ENCODE measurements around the gene MAP3K1. TPM values are rescaled to one million over a fixed set of nuclear protein-coding genes. Genes with fewer than 3 reads are reported as not detected.

MAP3K1 gene
- total and polyA plus RNA-seq, 3 experiments from 2014 or later: 18.1 to 34.6 (median 18.7) TPM

- no peaks in the 10 kb centered on the region for H3K9me3 Mint-ChIP-seq
- no peak overlapping the region for H3K4me3 ChIP-seq (ENCODE audit: low read length)
- H3K36me3 Mint-ChIP-seq: peaks cover 0 to 6% (median 1%) of the 10 kb centered on the region in 3 donors
- no peaks in the 10 kb centered on the region for H3K36me3 ChIP-seq (ENCODE audit: insufficient read depth, low read length)
- no peaks in the 10 kb centered on the region for H3K9me3 ChIP-seq (ENCODE audit: low read length)
- H3K27ac ChIP-seq (ENCODE audit: low read depth, low read length): no peak overlapping the region
- no peak overlapping the region for H3K4me3 Mint-ChIP-seq
- no peaks in the 10 kb centered on the region for H3K4me1 ChIP-seq (ENCODE audit: insufficient read depth, low read length)
- CTCF ChIA-PET: interaction anchor here (0.7 to 6.5 kb wide), 15 partner anchors 9 to 338 kb away, joined by 3 to 54 read pairs (median 3); partner anchors contain the start of gene SETD9
- no peaks in the 10 kb centered on the region for H3K4me1 Mint-ChIP-seq
- no peak for DNase-seq
- POLR2A ChIA-PET: no interaction called here
- no peaks in the 10 kb centered on the region for H3K27me3 ChIP-seq (ENCODE audit: insufficient read depth, low read length, poor library complexity, severe bottlenecking)
- H3K27me3 Mint-ChIP-seq: peaks cover 1 to 6% of the 10 kb centered on the region in 2 donors
- no peak overlapping the region for H3K27ac Mint-ChIP-seq
Observed at GRCh38 chr5:56900395-56900794, 85.0 kb downstream of the MAP3K1 start.

GRCh38 chr5:56900858-56901578 is 85.7 kb downstream of the MAP3K1 start:
- POLR2A ChIA-PET: no interaction called here

GRCh38 chr5:56908942-56909293 is 93.6 kb downstream of the MAP3K1 start:
- Mint-ChIP-seq H3K4me1 (peaks cover 15 to 21% (median 19%) of the 10 kb centered on the region in 3 donors), H3K4me3 (peak overlapping the region; percentile 88 to 98 (median 94)), H3K27me3 (peaks cover 1 to 3% of the 10 kb centered on the region in 2 donors), H3K27ac (peak overlapping the region; percentile 63 to 93 (median 85)), H3K36me3 (peaks cover 0 to 12% (median 0%) of the 10 kb centered on the region in 3 donors), H3K9me3 (peaks cover 0 to 6% (median 0%) of the 10 kb centered on the region in 5 donors)
- Histone ChIP-seq H3K4me3 (ENCODE audit: low read length) (peak overlapping the region; percentile 78), H3K36me3 (ENCODE audit: insufficient read depth, low read length) (no peaks in the 10 kb centered on the region), H3K27ac (ENCODE audit: low read depth, low read length) (peak overlapping the region; percentile 72), H3K9me3 (ENCODE audit: low read length) (no peaks in the 10 kb centered on the region), H3K4me1 (ENCODE audit: insufficient read depth, low read length) (peaks cover 8% of the 10 kb centered on the region), H3K27me3 (ENCODE audit: insufficient read depth, low read length, poor library complexity, severe bottlenecking) (no peaks in the 10 kb centered on the region)
- ChIA-PET CTCF (interaction anchor here (0.7 to 2.5 kb wide), 3 partner anchors 8 to 311 kb away, joined by 3 to 7 read pairs (median 6); no protein-coding TSS in a partner anchor), POLR2A (interaction anchor here (0.5 to 1.0 kb wide), 2 partner anchors 15 to 316 kb away, joined by 3 to 4 read pairs; no protein-coding TSS in a partner anchor)
- no peak for DNase-seq

More at GRCh38 chr5:56900858-56901578, 85.7 kb downstream of the MAP3K1 start:
- CTCF ChIA-PET: interaction anchor here (0.6 to 6.5 kb wide), 21 partner anchors 8 to 1560 kb away, joined by 3 to 54 read pairs (median 4); partner anchors contain the start of gene SETD9
- Mint-ChIP-seq H3K9me3 (no peaks in the 10 kb centered on the region), H3K27me3 (peaks cover 1 to 6% of the 10 kb centered on the region in 2 donors), H3K27ac (no peak overlapping the region), H3K4me1 (no peaks in the 10 kb centered on the region), H3K4me3 (no peak overlapping the region), H3K36me3 (peaks cover 0 to 3% (median 1%) of the 10 kb centered on the region in 3 donors)
- H3K4me1 ChIP-seq (ENCODE audit: insufficient read depth, low read length): no peaks in the 10 kb centered on the region
- H3K9me3 ChIP-seq (ENCODE audit: low read length): no peaks in the 10 kb centered on the region
- no peak overlapping the region for H3K27ac ChIP-seq (ENCODE audit: low read depth, low read length)
- H3K36me3 ChIP-seq (ENCODE audit: insufficient read depth, low read length): no peaks in the 10 kb centered on the region
- H3K4me3 ChIP-seq (ENCODE audit: low read length): no peak overlapping the region
- DNase-seq: peak in 4 of 5 donors; percentile 2 to 47 (median 22)
- H3K27me3 ChIP-seq (ENCODE audit: insufficient read depth, low read length, poor library complexity, severe bottlenecking): no peaks in the 10 kb centered on the region

- Histone ChIP-seq H3K27me3 (ENCODE audit: insufficient read depth, low read length, poor library complexity, severe bottlenecking) (no peaks in the 10 kb centered on the region), H3K4me1 (ENCODE audit: insufficient read depth, low read length) (peaks cover 8% of the 10 kb centered on the region), H3K36me3 (ENCODE audit: insufficient read depth, low read length) (no peaks in the 10 kb centered on the region), H3K27ac (ENCODE audit: low read depth, low read length) (peak within 1 kb of the TSS; percentile 82), H3K4me3 (ENCODE audit: low read length) (peak within 1 kb of the TSS; percentile 78), H3K9me3 (ENCODE audit: low read length) (no peaks in the 10 kb centered on the region)
- DNase-seq: peak; percentile 79 to 90 (median 84)
- CTCF ChIA-PET: interaction anchor here (0.6 to 2.5 kb wide), 6 partner anchors 9 to 310 kb away, joined by 3 to 11 read pairs (median 4); no protein-coding TSS in a partner anchor
- Mint-ChIP-seq H3K27ac (peak within 1 kb of the TSS; percentile 77 to 93 (median 91)), H3K4me3 (peak within 1 kb of the TSS; percentile 88 to 98 (median 94)), H3K4me1 (peaks cover 15 to 21% (median 19%) of the 10 kb centered on the region in 3 donors), H3K9me3 (peaks cover 0 to 6% (median 0%) of the 10 kb centered on the region in 5 donors), H3K27me3 (peaks cover 0 to 1% of the 10 kb centered on the region in 2 donors), H3K36me3 (peaks cover 0 to 12% (median 0%) of the 10 kb centered on the region in 3 donors)
- POLR2A ChIA-PET: interaction anchor here (0.5 to 2.4 kb wide), 6 partner anchors 16 to 315 kb away, joined by 3 to 20 read pairs (median 4); partner anchors contain the start of gene GPBP1
Observed at GRCh38 chr5:56909294-56910209, 94.2 kb downstream of the MAP3K1 start, which contains the start of gene SETD9. TSS of gene SETD9 (plus strand) at chr5:56909596. CDS start at chr5:56909646, 50 bp downstream.

GRCh38 chr5:56910210-56910965 is 95.0 kb downstream of the MAP3K1 start:
- H3K9me3 ChIP-seq (ENCODE audit: low read length): no peaks in the 10 kb centered on the region
- CTCF ChIA-PET: interaction anchor here (0.6 to 2.5 kb wide), 6 partner anchors 8 to 228 kb away, joined by 3 to 11 read pairs (median 4); no protein-coding TSS in a partner anchor
- H3K27me3 ChIP-seq (ENCODE audit: insufficient read depth, low read length, poor library complexity, severe bottlenecking): no peaks in the 10 kb centered on the region
- Mint-ChIP-seq H3K4me1 (peaks cover 15 to 21% (median 19%) of the 10 kb centered on the region in 3 donors), H3K36me3 (peaks cover 0 to 12% (median 0%) of the 10 kb centered on the region in 3 donors), H3K9me3 (peaks cover 0 to 6% (median 0%) of the 10 kb centered on the region in 5 donors), H3K27me3 (no peaks in the 10 kb centered on the region), H3K27ac (peak overlapping the region; percentile 77 to 93 (median 90)), H3K4me3 (peak overlapping the region; percentile 88 to 98 (median 94))
- H3K4me3 ChIP-seq (ENCODE audit: low read length): peak overlapping the region; percentile 77
- H3K27ac ChIP-seq (ENCODE audit: low read depth, low read length): peak overlapping the region; percentile 82
- H3K36me3 ChIP-seq (ENCODE audit: insufficient read depth, low read length): no peaks in the 10 kb centered on the region
- DNase-seq: peak in 2 of 5 donors; percentile 7 to 21
- POLR2A ChIA-PET: interaction anchor here (0.8 to 2.4 kb wide), 4 partner anchors 41 to 310 kb away, joined by 3 to 20 read pairs (median 5); partner anchors contain the start of gene GPBP1
- H3K4me1 ChIP-seq (ENCODE audit: insufficient read depth, low read length): peaks cover 8% of the 10 kb centered on the region

- ChIA-PET POLR2A (no interaction called here), CTCF (interaction anchor here (1.2 kb wide), 1 partner anchor 12 kb away, joined by 5 read pairs; no protein-coding TSS in a partner anchor)
- Histone ChIP-seq H3K27ac (ENCODE audit: low read depth, low read length) (no peak overlapping the region), H3K4me3 (ENCODE audit: low read length) (no peak overlapping the region), H3K4me1 (ENCODE audit: insufficient read depth, low read length) (peaks cover 8% of the 10 kb centered on the region), H3K9me3 (ENCODE audit: low read length) (no peaks in the 10 kb centered on the region), H3K36me3 (ENCODE audit: insufficient read depth, low read length) (no peaks in the 10 kb centered on the region), H3K27me3 (ENCODE audit: insufficient read depth, low read length, poor library complexity, severe bottlenecking) (no peaks in the 10 kb centered on the region)
- peaks cover 0 to 16% (median 7%) of the 10 kb centered on the region in 3 donors for H3K36me3 Mint-ChIP-seq
- no peak for DNase-seq
- no peak overlapping the region for H3K27ac Mint-ChIP-seq
- H3K4me3 Mint-ChIP-seq: peak overlapping the region in 1 of 7 donors; percentile 49
- no peaks in the 10 kb centered on the region for H3K9me3 Mint-ChIP-seq
- no peaks in the 10 kb centered on the region for H3K27me3 Mint-ChIP-seq
- peaks cover 10 to 16% (median 13%) of the 10 kb centered on the region in 3 donors for H3K4me1 Mint-ChIP-seq
Observed at GRCh38 chr5:56913766-56914165, 98.4 kb downstream of the MAP3K1 start.

GRCh38 chr5:56914678-56915077 is 99.3 kb downstream of the MAP3K1 start:
- CTCF ChIA-PET: interaction anchor here (1.1 to 1.6 kb wide), 2 partner anchors 9 to 223 kb away, joined by 3 to 5 read pairs; no protein-coding TSS in a partner anchor
- Histone ChIP-seq H3K4me1 (ENCODE audit: insufficient read depth, low read length) (peaks cover 8% of the 10 kb centered on the region), H3K27me3 (ENCODE audit: insufficient read depth, low read length, poor library complexity, severe bottlenecking) (no peaks in the 10 kb centered on the region), H3K36me3 (ENCODE audit: insufficient read depth, low read length) (no peaks in the 10 kb centered on the region), H3K27ac (ENCODE audit: low read depth, low read length) (no peak overlapping the region), H3K4me3 (ENCODE audit: low read length) (no peak overlapping the region), H3K9me3 (ENCODE audit: low read length) (no peaks in the 10 kb centered on the region)
- Mint-ChIP-seq H3K9me3 (no peaks in the 10 kb centered on the region), H3K27me3 (no peaks in the 10 kb centered on the region), H3K4me1 (peaks cover 7 to 13% (median 9%) of the 10 kb centered on the region in 3 donors), H3K27ac (no peak overlapping the region), H3K4me3 (no peak overlapping the region), H3K36me3 (peaks cover 0 to 11% (median 7%) of the 10 kb centered on the region in 3 donors)
- DNase-seq: no peak
- POLR2A ChIA-PET: no interaction called here

Measured in CD8-positive, alpha-beta memory T cell (primary cell).